BE2C (cell line): ENCODE measurements around the gene AKIRIN2.
"Not testable (repeated sequence)": the region's sequence is repeated elsewhere in the genome, so short reads cannot be mapped to it uniquely, and the experiment has no call there.

Experiments used
- DNase-seq: peaks from one replicate; pipeline ENCODE4 v3.0.0-alpha.2; 2020
- H3K27me3 ChIP-seq: fragments of 250-450 bp; sonication (Bioruptor Pico); 2 replicates; pipeline ENCODE4 v1.5.1; 2020; ENCODE audit warnings: mild to moderate bottlenecking
- H3K36me3 ChIP-seq: fragments of 250-450 bp; sonication (Bioruptor Pico); 2 replicates; pipeline ENCODE4 v1.5.1; 2020; ENCODE audit warnings: mild to moderate bottlenecking
- H3K4me1 ChIP-seq: fragments of 250-450 bp; sonication (Bioruptor Pico); 2 replicates; pipeline ENCODE4 v1.5.1; 2020
- H3K4me3 ChIP-seq: 2 replicates; pipeline ENCODE4 v1.5.1; 2011; ENCODE audit warnings: low read depth, low read length
- H3K9me3 ChIP-seq: fragments of 250-450 bp; sonication (Bioruptor Pico); 2 replicates; pipeline ENCODE4 v1.5.1; 2020
- TF ChIP-seq, protein P1 (sequence below): IDR thresholded peaks from 2 replicates; pipeline ENCODE4 v1.5.1; 2012; ENCODE audit warnings: mild to moderate bottlenecking, low read depth, low read length

Gene AKIRIN2

GRCh38 chr6:87690441-87690840 lies 11.6 kb downstream of the AKIRIN2 start:
- H3K9me3 ChIP-seq = no peaks in the 10 kb centered on the region
- H3K27me3 ChIP-seq = no peaks in the 10 kb centered on the region
- no peaks in the 10 kb centered on the region; the same call in none of the 2 replicates for H3K36me3 ChIP-seq
- DNase-seq = no peak
- H3K4me3 ChIP-seq = no peak overlapping the region
- TF ChIP-seq, protein P1, sequence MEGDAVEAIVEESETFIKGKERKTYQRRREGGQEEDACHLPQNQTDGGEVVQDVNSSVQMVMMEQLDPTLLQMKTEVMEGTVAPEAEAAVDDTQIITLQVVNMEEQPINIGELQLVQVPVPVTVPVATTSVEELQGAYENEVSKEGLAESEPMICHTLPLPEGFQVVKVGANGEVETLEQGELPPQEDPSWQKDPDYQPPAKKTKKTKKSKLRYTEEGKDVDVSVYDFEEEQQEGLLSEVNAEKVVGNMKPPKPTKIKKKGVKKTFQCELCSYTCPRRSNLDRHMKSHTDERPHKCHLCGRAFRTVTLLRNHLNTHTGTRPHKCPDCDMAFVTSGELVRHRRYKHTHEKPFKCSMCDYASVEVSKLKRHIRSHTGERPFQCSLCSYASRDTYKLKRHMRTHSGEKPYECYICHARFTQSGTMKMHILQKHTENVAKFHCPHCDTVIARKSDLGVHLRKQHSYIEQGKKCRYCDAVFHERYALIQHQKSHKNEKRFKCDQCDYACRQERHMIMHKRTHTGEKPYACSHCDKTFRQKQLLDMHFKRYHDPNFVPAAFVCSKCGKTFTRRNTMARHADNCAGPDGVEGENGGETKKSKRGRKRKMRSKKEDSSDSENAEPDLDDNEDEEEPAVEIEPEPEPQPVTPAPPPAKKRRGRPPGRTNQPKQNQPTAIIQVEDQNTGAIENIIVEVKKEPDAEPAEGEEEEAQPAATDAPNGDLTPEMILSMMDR = no peak
- no peaks in the 10 kb centered on the region for H3K4me1 ChIP-seq

GRCh38 chr6:87687893-87688292 lies 14.1 kb downstream of the AKIRIN2 start:
- H3K4me1 ChIP-seq, H3K36me3 ChIP-seq, DNase-seq, H3K27me3 ChIP-seq, H3K9me3 ChIP-seq, H3K4me3 ChIP-seq: not testable (repeated sequence)

GRCh38 chr6:87687296-87687695 lies 14.7 kb downstream of the AKIRIN2 start:
- no peaks in the 10 kb centered on the region; the same call in 1 of the 2 replicates for H3K36me3 ChIP-seq

GRCh38 chr6:87686636-87687205 lies 15.3 kb downstream of the AKIRIN2 start:
- H3K27me3 ChIP-seq, H3K36me3 ChIP-seq, H3K4me1 ChIP-seq, H3K9me3 ChIP-seq, DNase-seq, H3K4me3 ChIP-seq: not testable (repeated sequence)

More at GRCh38 chr6:87687296-87687695, 14.7 kb downstream of the AKIRIN2 start:
- DNase-seq = no peak
- Histone ChIP-seq H3K27me3 (no peaks in the 10 kb centered on the region), H3K9me3 (no peaks in the 10 kb centered on the region), H3K4me1 (peaks cover 5% of the 10 kb centered on the region), H3K4me3 (no peak overlapping the region)
- TF ChIP-seq, protein P1 = no peak

GRCh38 chr6:87684895-87685654 lies 17.0 kb downstream of the AKIRIN2 start:
- Histone ChIP-seq H3K27me3 (no peaks in the 10 kb centered on the region), H3K9me3 (no peaks in the 10 kb centered on the region)
- TF ChIP-seq, protein P1 = no peak

GRCh38 chr6:87683890-87684289 lies 18.1 kb downstream of the AKIRIN2 start:
- no peaks in the 10 kb centered on the region for H3K27me3 ChIP-seq
- peaks cover 8% of the 10 kb centered on the region for H3K36me3 ChIP-seq
- peaks cover 5% of the 10 kb centered on the region for H3K4me1 ChIP-seq
- no peaks in the 10 kb centered on the region for H3K9me3 ChIP-seq
- H3K4me3 ChIP-seq = no peak overlapping the region
- DNase-seq = no peak
- TF ChIP-seq, protein P1 = no peak

More at GRCh38 chr6:87684895-87685654, 17.0 kb downstream of the AKIRIN2 start:
- H3K4me1 ChIP-seq = peaks cover 5% of the 10 kb centered on the region
- no peaks in the 10 kb centered on the region; the same call in 1 of the 2 replicates for H3K36me3 ChIP-seq
- no peak overlapping the region for H3K4me3 ChIP-seq
- DNase-seq = no peak

- Histone ChIP-seq H3K4me1 (peaks cover 5% of the 10 kb centered on the region), H3K4me3 (no peak overlapping the region), H3K27me3 (no peaks in the 10 kb centered on the region), H3K9me3 (no peaks in the 10 kb centered on the region), H3K36me3 (peaks cover 18% of the 10 kb centered on the region)
- TF ChIP-seq, protein P1 = no peak
- DNase-seq = no peak
Observed at GRCh38 chr6:87682310-87682709, 19.7 kb downstream of the AKIRIN2 start.
